DOHH2 (cell line): ENCODE data around the gene RAD1.

Experiments
- CTCF ChIP-seq: fragments of 200-600 bp; sonication (generic); IDR thresholded peaks from one replicate; pipeline ENCODE4 v1.5.1; 2014; ENCODE audit warnings: antibody characterized with exemption, mild to moderate bottlenecking, low read depth, low read length; ENCODE audit not compliant: poor library complexity, severe bottlenecking
- EZH2phosphoT487 ChIP-seq: fragments of 200-600 bp; sonication (generic); IDR thresholded peaks from 2 replicates; pipeline ENCODE4 v1.6.1; 2017; ENCODE audit warnings: borderline replicate concordance, mild to moderate bottlenecking, antibody characterized with exemption, low read length, moderate library complexity, mixed read lengths

- TF ChIP-seq CTCF (no peak), EZH2phosphoT487 (no peak)
Observed at GRCh38 chr5:34859253-34859652, 56.1 kb downstream of the RAD1 start.
